GM18499 (cell line): ENCODE measurements around the gene LRR1.
A peak's percentile ranks its signal among the peaks of the same experiment; 100 is the strongest.

Experiments
- ATAC-seq: cut with Tn5 transposase; IDR thresholded peaks from one replicate; pipeline ENCODE4 v1.9.1; 2021; ENCODE audit warnings: moderate number of reproducible peaks; ENCODE audit not compliant: insufficient read depth, unreplicated experiment

Gene LRR1, protein sequence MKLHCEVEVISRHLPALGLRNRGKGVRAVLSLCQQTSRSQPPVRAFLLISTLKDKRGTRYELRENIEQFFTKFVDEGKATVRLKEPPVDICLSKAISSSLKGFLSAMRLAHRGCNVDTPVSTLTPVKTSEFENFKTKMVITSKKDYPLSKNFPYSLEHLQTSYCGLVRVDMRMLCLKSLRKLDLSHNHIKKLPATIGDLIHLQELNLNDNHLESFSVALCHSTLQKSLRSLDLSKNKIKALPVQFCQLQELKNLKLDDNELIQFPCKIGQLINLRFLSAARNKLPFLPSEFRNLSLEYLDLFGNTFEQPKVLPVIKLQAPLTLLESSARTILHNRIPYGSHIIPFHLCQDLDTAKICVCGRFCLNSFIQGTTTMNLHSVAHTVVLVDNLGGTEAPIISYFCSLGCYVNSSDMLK

DNA sequence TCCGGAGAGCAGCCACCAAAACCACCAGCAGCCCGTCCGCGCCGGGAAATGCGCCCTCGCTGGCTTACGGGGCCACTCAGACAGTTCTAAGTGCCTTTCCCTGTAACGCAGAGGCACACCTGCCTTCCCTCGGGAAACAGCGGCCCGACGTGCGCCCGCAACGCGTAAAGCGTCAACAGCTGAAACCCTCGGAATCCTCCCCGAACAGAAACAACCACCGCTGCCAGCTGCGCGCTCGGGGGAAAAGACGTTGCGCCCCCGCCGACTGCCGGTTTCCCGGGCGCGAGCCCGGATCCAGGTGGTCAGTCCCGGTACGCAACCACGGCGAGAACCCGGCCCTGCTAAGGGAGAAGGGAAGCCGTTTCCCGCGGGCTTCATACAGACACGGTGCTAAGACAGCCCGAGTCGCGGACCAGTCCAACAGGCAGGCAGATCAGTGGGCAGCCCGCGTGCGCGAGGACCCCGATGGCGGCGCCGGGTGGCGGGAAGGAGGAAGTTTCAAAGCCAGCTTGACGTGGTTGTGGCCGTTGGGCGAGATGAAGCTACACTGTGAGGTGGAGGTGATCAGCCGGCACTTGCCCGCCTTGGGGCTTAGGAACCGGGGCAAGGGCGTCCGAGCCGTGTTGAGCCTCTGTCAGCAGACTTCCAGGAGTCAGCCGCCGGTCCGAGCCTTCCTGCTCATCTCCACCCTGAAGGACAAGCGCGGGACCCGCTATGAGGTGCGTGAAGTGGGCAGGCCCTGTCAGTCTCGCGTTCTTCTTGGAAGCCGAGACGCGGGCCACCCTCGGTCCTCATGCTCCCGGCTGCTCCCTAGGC is at the start of gene LRR1:
LRR1 (plus strand) TSS at position 456 of the 816 bp plus-strand sequence; CDS start at position 537, 81 bp downstream.
- ATAC-seq: peak; percentile 33

DNA sequence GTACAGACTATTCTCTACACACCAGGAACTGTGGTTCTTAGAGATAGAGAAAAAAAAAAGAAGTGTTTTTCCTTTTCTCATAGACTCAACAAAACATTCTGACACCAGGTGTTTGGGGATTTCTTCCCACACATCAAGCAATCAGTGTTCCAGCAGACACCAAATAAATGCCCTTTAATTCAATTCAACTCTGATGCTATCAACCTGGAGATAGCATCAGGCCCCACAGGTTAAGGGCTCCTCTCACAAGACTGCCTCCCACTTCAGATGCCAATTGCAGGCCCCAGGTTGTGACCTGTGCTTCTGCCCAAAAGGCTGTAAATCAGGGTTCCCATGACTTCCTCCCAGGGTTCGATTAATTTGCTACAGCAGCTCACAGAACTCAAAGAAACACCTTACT is 49.3 kb upstream of the LRR1 start:
- no peak for ATAC-seq

DNA sequence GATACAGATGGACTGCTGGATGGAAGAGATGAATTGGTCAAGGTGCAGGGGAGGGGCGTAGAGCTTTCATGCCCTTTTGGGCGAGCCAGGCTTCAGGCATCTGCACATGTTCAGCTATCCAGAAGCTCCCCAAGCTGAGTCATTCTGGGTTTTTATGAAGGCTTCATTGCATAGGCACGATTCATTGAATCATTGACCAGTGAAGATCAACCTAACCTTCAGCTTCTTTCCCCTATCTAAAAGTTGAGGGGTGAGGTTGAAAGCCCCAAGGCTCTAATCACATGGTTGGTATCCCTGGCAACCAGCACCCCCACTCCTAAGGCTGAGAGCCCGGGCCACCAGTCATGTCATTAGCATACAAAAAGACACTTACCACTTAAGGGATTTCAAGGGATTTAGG is 48.9 kb upstream of the LRR1 start:
- ATAC-seq: no peak

DNA sequence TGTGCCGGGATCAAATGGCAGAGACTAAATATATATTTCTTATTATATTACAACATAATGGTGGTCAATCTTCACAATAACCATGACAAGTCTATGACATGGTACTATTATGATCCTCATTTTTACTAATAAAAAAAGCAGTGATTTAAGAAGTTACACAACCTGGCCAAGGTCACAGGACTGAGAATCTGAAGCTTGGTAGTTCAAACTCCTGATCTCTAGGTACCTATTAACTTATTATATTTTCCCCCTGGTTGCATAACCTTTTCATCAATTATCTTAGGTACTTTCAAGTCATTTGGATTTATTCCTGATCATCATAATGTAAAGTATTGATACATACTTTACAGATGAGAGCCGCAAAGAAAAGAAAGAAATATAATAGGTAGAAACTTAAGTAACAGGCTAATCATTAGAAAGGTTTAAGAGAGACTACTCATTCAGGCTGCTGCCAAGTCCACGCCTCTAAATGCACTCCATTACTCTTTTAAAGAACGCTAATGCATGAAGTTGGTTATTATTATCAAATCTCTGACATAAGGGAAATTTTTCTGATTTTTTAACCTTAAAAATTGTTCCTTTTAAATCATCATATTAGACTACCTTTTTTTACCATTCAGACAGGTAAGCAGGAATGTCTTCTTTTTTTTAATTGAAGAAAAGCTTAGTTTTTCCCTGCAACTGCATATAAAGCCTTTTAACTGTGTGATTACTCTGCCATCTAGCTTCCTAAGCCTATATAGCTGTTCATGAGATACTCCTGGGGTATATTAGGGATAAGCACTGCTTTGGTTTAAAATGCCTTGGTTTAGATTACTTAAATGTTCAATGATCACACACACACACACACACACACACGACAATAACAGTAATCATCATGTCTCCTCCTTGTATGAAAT is 48.2 kb upstream of the LRR1 start:
- no peak for ATAC-seq

DNA sequence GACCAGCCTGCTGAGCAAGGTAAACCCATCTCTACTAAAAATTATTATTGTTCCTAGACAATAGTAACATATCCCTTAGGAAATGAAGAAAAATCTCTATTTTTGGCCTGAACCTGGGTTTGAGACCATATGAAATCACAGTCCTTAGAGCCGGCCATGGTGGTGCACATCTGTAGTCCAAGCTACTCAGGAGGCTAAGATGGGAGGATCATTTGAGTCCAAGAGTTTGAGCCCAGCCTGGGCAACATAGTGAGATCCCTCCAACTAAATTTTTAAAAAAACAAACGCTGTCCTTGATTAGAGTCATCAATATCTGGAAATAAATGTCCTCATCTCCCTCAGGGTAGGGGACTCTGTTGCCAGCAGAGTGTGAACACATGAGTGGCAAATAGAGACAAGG is 47.2 kb upstream of the LRR1 start:
- no peak for ATAC-seq

DNA sequence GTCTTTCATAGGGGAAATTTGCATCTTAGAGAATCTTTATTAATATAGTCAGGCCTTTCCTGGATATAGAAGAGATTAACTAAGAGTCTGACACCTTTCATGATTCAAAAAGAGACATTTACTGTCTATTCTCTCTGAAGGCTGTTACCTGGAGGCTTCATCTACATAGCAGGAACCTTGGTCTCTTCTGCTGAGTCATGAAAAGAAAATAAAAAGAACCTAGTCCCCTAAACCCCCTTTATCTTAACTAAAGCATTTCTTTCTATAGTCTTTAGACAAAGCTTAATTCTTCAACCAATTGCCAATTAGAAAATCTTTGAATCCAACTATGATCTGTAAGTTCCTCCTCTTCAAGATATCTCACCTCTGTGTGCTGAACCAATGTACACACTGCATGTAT is 45.6 kb upstream of the LRR1 start:
- no peak for ATAC-seq

DNA sequence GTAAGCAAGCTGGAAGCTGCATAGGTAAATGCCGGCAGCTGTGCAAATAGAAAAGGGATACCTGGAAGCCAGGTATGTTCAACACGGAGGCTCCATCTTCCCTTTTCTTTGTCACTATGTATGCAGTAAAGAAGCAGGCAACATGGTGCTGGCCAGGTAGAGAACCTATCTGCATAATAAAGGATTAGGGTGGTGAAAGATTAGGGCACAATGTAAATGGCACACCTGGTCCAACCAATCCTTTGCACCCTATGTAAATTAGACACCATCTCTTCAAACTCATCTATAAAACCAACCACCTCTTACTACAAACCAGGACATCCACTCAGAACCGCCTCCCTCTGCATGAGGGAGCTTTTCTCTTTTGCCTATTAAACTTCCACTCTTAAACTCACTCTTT is 44.8 kb upstream of the LRR1 start:
- no peak for ATAC-seq

DNA sequence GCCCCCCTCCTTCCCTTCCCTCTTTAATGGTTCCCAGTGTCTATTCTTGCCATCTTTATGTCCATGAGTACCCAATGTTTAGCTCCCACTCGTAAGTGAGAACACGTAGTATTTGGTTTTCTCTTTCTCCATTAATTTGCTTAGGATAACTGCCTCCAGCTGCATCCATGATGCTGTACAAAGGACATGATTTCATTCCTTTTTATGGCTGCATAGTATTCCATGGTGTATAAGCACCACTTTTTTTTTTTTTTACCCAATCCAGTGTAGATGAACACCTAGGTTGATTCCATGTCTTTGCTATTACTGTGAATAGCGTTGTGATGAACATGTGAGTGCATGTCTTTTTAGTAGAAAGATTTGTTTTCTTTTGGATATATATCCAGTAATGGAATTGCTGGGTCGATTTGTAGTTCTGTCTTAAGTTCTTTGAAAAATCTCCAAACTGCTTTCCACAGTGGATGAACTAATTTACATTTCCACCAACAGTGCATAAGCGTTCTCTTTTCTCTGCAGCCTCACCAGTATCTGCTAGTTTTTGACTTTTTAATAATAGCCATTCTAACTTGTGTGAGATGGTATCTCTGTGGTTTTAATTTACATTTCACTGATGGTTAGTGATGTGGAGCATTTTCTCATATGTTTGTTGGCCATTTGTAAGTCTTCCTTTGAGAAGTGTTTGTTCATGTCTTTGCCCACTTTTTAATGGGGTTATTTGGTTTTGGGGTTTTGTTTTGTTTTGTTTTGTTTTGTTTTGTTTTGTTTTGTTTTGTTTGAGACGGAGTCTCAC is 38.6 kb upstream of the LRR1 start:
- no peak for ATAC-seq

DNA sequence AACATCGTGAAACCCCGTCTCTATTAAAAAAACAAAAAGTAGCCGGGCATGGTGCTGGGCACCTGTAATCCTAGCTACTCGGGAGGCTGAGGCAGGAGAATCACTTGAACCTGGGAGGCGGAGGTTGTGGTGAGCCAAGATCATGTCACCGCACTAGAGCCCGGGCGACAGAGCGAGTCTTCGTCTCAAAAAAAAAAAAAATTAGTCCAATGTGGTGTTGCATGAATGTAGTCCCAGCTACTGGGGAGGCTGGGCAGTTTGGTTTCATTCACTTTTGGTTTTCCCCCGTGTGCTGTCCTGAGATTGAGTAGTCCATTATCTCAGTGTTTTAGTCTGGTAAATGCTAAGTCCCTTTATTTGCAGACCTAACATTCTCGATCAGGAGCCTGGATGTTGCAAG is 32.0 kb upstream of the LRR1 start:
- no peak for ATAC-seq

DNA sequence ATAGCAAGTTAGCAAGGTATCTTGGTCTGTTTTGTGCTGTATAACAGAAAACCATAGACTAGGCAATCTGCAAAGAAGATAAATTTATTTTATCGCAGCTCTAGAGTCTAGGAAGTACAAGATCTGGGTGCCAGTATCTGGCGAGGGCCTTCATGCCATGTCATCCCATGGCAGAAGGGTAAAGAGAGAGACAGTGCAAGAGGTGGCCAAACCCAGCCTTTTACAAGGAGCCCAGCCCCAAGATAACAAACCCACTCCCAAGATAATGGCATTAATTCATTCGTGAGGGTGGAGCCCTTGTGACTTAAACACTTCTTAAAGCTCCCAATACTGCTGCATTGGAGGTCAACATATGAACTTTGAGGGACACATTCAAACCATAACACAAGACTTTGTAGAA is 29.5 kb upstream of the LRR1 start:
- no peak for ATAC-seq

DNA sequence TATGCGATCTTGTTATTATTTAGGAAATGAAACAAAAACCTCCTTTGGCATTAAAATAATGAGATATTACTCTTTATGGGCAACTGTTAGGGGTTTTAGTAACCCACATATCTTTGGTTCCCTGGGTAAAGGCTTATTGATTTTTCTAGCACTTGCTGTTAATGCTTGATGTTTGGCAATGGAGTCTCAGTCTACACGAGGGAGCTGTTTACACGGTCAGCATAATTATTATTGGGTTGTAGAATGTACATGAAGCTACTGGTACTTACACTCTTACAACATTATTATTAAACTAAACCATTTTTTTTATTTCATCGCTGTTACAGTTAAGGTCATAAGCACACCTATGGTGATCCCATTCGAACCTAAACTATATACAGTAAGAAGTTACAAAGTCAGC is 24.7 kb upstream of the LRR1 start:
- no peak for ATAC-seq

DNA sequence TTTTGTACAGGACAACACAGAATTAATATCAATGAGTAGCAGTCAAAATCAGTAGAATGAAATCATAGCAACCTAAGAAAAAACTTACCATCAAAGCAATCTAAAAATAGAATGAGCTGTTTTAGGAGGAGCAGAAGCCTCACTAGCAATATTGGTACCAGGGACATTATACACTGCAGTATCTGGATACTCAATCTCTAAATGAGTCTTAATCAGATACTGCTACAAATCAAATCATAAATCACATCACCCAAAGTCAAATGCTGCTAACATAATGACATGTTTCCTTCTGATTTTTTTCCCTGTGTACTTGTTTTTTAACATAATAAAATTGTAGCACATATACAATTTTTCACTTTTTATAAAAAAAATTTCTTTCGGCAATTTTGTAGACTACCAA is 20.6 kb upstream of the LRR1 start:
- ATAC-seq: no peak

DNA sequence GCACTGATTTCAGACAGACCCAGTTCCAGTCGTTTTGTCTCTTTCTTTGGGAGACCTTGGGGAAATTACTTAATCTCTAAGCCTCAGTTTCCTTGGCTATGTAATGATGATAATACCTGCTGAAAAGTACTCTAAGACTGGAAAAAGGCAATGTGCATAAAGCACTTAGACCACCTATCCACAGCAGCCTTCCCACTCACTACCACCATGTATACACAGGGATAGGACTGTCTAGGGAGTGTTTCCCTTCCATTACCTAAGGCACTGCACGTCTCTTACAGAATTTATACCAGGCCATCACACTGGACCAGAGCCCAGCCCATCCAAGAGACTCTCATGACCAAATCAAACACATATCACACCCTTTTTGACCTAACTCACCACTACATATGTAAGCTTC is 18.9 kb upstream of the LRR1 start:
- ATAC-seq: no peak

DNA sequence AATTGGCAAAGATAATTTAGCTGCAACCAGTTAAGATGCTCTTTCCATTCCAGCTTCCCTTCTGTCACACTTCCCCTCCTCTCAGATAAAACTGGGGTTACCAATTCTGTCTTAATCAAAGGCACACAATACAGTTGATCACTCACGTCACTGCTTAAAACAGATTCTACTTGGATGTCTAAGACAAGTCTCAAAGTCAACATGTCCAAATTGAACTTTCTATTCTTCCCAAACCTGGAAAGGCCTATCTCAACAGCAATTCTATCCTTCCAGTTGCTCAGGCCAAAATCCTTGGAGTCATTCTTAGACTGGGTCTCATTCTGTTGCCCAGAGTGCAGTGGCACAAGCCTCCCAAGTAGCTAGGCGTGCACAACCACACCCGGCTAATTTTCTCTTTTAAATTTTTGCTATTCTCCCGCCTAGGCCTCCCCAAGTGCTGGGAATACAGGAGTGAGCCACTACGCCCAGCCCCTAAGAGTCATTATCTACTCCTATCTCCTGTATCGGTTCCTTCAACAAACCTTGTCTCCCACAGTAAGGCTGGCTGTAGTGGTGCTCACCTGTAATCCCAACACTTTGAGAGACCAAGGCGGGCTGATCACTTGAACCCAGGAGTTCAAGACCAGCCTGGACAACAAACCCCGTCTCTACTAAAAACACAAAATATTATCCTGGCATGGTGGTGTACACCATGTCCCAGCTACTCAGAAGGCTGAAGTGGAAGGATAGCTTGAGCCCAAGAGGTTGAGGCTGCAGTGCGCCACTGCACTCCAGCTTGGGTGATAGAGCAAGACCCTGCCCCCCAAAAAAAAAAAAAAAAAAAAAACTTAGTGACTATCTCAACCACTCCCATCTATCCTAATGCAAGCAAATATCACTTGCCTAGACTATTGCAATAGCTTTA is 17.3 kb upstream of the LRR1 start:
- no peak for ATAC-seq

DNA sequence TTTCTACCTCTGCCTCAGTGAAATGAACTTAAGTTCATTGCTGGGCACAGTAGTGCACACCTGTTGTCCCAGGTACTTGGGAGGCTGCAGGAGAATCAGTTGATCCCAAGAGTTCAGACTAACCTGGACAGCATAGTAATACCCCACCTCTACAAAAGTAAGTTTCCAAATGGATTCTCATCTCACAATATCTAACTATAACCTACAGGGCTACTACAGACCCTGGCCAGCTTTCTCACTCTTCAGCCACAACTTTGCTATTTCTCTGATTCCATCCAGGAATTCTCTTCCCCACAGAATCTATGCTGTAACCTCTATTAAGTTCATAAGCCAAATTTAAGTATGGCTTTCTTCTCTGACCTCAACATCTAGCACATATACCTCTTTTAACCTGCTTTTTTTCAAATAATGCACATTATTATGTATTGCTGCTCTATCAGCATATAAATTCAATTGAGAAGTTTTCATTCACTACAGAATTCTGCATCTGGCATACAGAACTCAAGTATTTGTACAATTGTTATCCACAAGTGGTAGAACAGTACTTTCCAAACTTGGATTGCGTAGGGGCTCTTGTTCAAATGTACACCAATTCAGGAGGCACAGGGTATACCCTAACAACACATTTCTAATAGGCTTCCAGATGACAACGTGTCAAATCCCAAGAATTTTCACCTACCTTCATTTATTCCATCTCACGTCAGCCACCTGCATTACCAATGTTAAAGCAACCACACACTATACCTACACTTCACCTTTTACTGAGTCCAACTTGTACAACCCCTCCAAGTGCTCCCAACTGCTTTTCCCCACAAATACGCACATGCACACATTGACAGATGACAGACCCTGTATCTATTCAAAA is 16.4 kb upstream of the LRR1 start:
- ATAC-seq: no peak

DNA sequence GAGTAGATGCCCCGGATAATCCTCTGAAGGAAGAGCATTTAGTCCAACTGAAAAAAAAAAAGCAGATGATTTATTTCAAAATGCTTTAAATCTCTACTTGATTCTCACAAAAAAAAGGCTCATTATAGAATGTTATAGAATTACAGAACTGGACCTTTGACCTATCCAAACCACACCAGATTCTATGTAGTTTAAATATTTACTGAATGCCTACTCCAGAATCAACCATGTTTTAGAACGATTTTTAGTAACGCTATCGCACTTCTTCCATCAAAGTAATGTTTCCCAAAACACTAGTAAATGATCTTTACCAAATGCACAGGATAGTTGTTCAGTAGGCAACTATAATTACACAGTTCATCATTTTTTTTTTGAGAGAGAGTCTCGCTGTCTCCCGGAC is 15.1 kb upstream of the LRR1 start:
- ATAC-seq: no peak

DNA sequence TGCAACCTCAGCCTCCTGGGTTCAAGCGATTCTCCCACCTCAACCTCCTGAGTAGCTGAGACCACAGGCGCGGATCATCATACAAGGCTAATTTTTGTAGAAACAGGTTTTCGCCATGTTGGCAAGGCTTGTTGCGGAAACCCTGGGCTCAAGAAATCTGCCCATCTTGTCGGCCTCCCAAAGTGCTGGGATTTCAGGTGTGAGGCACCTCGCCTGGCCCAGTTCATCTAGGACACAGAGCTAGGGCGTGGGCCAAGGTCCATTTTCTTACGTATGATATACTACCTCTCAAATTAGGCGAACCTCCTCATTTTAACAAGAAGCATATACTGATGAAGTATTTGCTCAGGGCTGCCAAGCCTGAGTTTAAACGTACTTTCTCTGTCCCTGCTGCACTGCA is 14.7 kb upstream of the LRR1 start:
- ATAC-seq: no peak
